ENCODE measurements around the gene EHD3. TPM values are rescaled to one million over a fixed set of nuclear protein-coding genes. Genes with fewer than 3 reads are reported as not detected.

EHD3 gene
- total and polyA plus RNA-seq, 2 of the 13 experiments (the other 11 are each of a cell fraction or from before 2014, with no cell fraction given), result 0.20 to 0.69 TPM

DNA sequence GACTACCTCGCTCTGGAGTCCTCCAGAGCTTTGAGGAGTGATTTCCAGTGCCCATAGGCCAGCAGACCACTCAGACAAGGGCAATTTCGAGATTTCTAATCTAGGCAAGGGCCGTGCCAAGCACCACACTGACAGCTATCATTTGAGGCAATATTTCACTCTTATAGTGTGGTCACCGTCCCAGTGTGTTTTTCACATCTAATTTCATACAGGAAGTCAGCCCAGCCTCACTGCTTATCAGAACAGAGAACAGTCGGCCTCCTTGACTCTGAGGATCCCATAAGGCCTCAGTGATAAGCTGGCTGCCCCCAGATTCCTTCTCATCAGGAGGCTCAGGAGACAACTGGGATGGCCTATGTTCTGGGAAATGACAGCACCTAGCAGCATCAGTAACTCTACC is 17.2 kb upstream of the EHD3 start:
- TF ChIP-seq ZNF101 (CRISPR knock-in tag; IDR thresholded peaks at IDR 0.05; ENCODE audit: borderline replicate concordance, low read depth) (no peak), ZNF607 (CRISPR knock-in tag; IDR thresholded peaks at IDR 0.05; ENCODE audit: borderline replicate concordance) (no peak), MATR3 (CRISPR knock-in tag; IDR thresholded peaks at IDR 0.05) (no peak)
- TF ChIP-seq, protein P1, sequence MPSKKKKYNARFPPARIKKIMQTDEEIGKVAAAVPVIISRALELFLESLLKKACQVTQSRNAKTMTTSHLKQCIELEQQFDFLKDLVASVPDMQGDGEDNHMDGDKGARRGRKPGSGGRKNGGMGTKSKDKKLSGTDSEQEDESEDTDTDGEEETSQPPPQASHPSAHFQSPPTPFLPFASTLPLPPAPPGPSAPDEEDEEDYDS (CRISPR knock-in tag; IDR thresholded peaks at IDR 0.05), result no peak
- 4% methylated on average over 5 of the region's 5 CpGs for WGBS (ENCODE audit: low lambda C conversion rate)
- BruUV-seq (replicated peaks), result no TSS peak
- Histone ChIP-seq H3K9me3 (ENCODE audit: low read length) (no peaks in the 10 kb centered on the region), H3K9ac (ENCODE audit: insufficient read depth, low read depth, low read length) (no peak overlapping the region), H3K27ac (ENCODE audit: extremely low read length, insufficient read depth, low read length) (no peak overlapping the region), H2AFZ (ENCODE audit: low read length) (no peak overlapping the region), H3K4me3 (replicated peaks in 1 of 3; ENCODE audit: insufficient read depth in 1 of 3, low read depth in 2 of 3, low read length in 3 of 3) (no peak overlapping the region), H3K27me3 (ENCODE audit: control insufficient read depth in 1 of 2, insufficient read depth in 2 of 2, low read length in 2 of 2) (peaks cover 0 to 29% of the 10 kb centered on the region in 2 experiments; a peak in 3 of 5 replicates), H3K36me3 (replicated peaks in 1 of 2; ENCODE audit: control insufficient read depth in 1 of 2, insufficient read depth in 2 of 2, low read length in 2 of 2) (no peaks in the 10 kb centered on the region), H4K20me1 (ENCODE audit: insufficient read depth, low read length) (no peaks in the 10 kb centered on the region), H3K79me2 (ENCODE audit: insufficient read depth, low read length) (no peaks in the 10 kb centered on the region), H3K4me2 (ENCODE audit: low read depth, low read length) (no peak overlapping the region), H3K4me1 (ENCODE audit: insufficient read depth, low read length) (no peaks in the 10 kb centered on the region)
- DNase-seq (ENCODE audit: low spot score) (no peak), ATAC-seq (no peak), FAIRE-seq (no peak)
- ChIA-PET CTCF (ENCODE audit: low intra/inter-chr PET ratio, low total read pairs) (no interaction called here), POLR2A (no interaction called here)
- intact Hi-C loops (cut with micrococcal nuclease; ENCODE audit: unreplicated experiment) (no loop called here), in situ Hi-C loops (cut with HindIII; ENCODE audit: extremely low pct_ligation_motif_present, low pct_unique_long_range_greater_than_20kb) (no loop called here)

DNA sequence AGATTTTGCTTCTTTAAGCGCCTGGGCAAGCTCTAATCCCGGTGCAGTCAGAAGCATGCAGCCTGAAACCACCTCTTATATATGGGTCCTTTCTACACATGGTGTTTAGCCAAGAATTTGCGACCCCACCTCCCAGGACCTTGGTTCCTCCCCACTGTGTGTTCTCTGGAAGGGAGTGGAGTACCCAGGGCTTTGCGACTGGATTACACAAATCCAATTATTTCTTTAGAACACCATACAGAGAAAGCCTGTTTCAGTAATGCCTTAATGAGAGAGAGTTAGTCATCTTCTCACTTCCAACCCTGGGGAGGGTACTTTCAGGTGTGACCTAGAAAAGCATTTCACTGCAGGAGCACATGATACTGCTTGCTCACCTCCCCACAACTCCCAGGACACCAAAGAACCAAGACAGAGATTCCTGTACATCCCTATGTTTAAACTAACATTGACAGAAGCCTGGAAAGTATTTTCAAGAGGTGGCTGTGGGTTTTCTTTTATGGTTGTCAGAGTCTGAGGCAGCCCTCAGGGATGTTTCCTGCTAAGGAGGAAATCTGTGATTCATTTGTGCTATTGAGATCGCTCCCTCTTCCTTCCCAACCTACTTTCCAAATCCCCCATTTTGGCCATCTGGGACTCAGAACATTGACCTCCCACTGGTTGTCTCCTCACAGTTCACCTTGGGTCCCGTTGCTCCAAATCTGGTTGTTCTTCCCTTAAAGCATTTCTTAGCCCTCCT is 16.3 kb upstream of the EHD3 start, which contains the start of gene CAPN14:
Gene CAPN14 (minus strand): TSS at position 51 of the 736 bp plus-strand sequence. CDS start 12,068 bp downstream, outside the sequence.
- no TSS peak for BruUV-seq (replicated peaks)
- FAIRE-seq (no peak), DNase-seq (ENCODE audit: low spot score) (no peak), ATAC-seq (no peak)
- Histone ChIP-seq H3K4me3 (replicated peaks in 1 of 3; ENCODE audit: insufficient read depth in 1 of 3, low read depth in 2 of 3, low read length in 3 of 3) (no peak within 1 kb of the TSS), H3K27ac (ENCODE audit: extremely low read length, insufficient read depth, low read length) (no peak within 1 kb of the TSS), H3K79me2 (ENCODE audit: insufficient read depth, low read length) (no peaks in the 10 kb centered on the region), H3K9ac (ENCODE audit: insufficient read depth, low read depth, low read length) (no peak within 1 kb of the TSS), H4K20me1 (ENCODE audit: insufficient read depth, low read length) (no peaks in the 10 kb centered on the region), H3K27me3 (ENCODE audit: control insufficient read depth in 1 of 2, insufficient read depth in 2 of 2, low read length in 2 of 2) (peaks cover 0 to 32% of the 10 kb centered on the region in 2 experiments; a peak in 3 of 5 replicates), H3K4me1 (ENCODE audit: insufficient read depth, low read length) (no peaks in the 10 kb centered on the region), H3K4me2 (ENCODE audit: low read depth, low read length) (no peak within 1 kb of the TSS), H3K9me3 (ENCODE audit: low read length) (no peaks in the 10 kb centered on the region), H3K36me3 (replicated peaks in 1 of 2; ENCODE audit: control insufficient read depth in 1 of 2, insufficient read depth in 2 of 2, low read length in 2 of 2) (no peaks in the 10 kb centered on the region), H2AFZ (ENCODE audit: low read length) (no peak within 1 kb of the TSS)
- ChIA-PET POLR2A (no interaction called here), CTCF (ENCODE audit: low intra/inter-chr PET ratio, low total read pairs) (no interaction called here)
- TF ChIP-seq ZNF724P (CRISPR knock-in tag; IDR thresholded peaks at IDR 0.05; ENCODE audit: borderline replicate concordance), result no peak
- no peak for TF ChIP-seq JARID2 (CRISPR knock-in tag; IDR thresholded peaks at IDR 0.05; ENCODE audit: insufficient replicate concordance)
- no peak for TF ChIP-seq NFE2 (CRISPR knock-in tag; IDR thresholded peaks at IDR 0.05)
- in situ Hi-C loops (cut with HindIII; ENCODE audit: extremely low pct_ligation_motif_present, low pct_unique_long_range_greater_than_20kb) (no loop called here), intact Hi-C loops (cut with micrococcal nuclease; ENCODE audit: unreplicated experiment) (no loop called here)
- 27% methylated on average over 6 of the region's 6 CpGs for WGBS (ENCODE audit: low lambda C conversion rate)

Measured in HepG2 (cell line).